Activated CD4-positive, CD25-positive, alpha-beta regulatory T cell (primary cell): Measurements from ENCODE around the gene FAM135A.
"Not testable (repeated sequence)": the region's sequence is repeated elsewhere in the genome, so short reads cannot be mapped to it uniquely, and the experiment has no call there.

ENCODE experiments used
- DNase-seq, 4 experiments: peaks; one replicate each; lab custom pipeline; 2025; lab: John Stamatoyannopoulos, UW

Gene FAM135A

DNA sequence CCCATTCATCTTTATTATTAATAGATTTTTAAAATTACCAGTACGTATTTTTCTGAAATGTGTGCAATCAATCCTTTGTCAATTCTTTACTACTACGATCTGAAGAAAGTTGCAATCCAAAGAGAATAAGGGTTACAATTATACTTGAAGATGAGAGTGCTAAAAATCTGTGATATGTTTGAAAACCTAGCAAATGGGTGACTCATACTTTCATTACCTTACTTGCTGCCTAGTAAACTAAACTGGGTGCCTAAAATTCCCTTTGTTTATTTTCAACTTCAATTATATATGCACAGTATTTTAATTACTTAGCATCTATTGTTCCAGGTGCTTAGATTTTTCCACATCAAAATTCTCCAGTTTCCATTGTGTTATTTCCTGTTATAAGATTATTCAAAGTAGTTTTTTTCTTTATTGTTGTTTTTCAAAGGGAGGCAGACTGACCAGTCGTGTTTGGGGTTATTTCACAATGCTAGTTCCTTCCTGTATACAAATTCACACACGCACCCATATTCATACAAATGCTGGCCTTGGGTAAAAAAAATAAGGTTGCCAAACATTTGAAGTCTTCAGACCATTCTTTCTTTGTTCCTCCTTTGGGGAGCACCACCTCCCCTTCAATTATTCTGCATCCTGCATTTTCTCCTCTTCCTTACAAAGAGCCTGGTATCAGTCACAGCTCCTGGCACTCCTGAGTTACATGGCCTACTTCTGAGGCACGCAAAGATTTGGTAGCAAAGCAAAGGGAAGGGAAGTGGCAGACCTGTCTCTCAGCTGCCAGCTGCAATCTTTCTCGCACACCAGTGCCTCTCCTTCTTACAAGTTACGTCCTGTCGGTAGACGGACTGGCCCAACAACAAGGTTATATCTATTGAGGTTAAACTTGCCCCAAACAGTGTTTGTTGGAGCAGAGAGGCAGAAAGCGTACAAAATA is 16.2 kb upstream of the FAM135A start:
- no peak for DNase-seq

DNA sequence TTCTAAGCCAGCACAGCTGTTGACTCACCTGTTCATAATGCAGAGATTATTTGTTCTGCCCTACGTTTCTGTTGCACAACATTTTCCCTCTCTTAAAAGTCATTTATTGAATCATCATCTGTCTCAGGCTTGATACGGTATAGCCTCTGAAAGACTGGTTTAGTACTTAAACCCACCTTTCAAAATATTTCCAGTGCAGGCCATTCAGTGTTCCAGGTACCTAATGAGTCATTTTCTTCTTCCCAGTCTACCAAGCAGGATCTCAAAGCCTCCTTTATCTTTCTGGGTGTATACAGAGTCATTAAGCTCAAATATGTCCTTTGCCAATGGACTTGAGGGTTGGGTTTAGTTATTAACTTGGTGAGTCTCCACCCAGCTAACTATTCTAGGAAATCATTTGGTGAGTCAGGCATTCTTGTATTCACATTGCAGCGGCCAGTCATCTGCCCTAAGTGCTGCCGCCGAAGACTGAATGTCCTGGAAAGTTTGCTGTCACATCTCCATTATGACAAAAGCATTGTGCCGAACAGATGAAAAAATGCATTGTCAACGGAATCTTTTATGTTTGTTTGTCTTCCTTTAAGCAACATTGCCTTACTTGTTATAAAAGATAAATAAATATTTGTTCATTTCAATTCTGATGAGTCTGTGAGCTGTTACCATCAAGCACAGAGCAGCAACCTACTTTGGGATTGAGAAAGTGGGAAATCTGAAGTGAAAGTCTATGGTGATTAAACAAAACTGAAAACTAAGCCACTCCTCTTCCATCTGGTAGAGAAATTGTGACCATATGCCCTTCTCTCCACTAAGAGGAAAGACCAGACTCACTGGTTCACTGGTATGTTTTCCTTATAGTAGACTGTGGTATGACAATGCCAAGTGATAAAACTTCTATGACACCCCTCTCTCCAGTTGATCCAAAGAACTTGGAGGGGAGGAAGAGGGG is 14.3 kb upstream of the FAM135A start:
- no peak for DNase-seq

DNA sequence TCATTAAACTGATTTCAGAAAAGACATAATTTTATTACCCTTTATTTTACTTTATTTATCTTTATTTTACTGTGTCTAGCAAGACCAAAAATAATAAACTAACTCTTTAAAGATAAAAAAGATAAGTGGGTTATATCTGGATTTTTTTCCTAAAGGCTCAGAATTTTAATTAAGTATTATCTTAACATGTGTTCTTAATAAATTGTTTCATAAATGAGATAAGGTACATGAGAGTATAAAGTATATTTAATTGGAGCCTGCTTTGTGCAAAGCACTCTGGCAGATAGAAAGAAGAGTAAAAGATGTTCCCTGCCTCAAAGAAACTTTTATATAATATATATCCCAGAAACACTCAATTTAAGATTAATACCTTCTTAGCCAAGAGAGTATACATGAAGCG is 8.7 kb upstream of the FAM135A start:
- no peak for DNase-seq

- no peak for DNase-seq
Measured at GRCh38 chr6:70409216-70409615, 4.1 kb upstream of the FAM135A start.

DNA sequence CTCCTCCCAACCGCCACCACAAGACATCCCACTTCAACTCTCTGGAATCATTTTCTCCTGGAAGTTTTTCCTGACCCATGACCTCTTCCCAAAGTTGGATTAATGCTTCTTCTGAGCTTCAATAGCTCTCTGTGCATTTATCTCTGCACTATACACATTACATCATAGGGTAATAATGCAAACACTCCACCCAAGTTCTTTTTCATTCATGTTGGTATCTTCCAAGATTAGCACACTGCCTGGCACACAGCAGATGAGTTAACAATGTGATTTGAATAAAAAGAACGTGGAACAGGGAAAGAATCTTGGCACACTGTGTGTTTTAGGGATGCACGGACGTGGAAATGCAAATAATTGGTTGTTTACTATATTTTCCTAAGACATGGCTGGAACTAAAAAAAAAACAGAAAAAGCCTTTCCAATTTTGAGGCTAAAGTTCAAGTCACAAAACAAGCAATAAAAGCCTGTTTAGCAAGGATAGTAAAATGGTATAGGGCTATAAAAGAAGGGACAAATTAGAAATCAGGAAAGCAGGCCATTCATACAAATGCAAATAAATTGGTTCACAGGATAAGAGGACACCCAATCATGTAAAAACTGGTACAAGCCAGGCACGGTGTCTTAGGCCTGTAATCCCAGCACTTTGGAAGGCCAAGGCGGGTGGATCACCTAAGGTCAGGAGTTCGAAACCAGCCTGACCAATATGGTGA is 1.6 kb upstream of the FAM135A start:
- no peak for DNase-seq

GRCh38 chr6:70412252-70413113 is 825 bp upstream of the FAM135A start:
- DNase-seq: no peak

DNA sequence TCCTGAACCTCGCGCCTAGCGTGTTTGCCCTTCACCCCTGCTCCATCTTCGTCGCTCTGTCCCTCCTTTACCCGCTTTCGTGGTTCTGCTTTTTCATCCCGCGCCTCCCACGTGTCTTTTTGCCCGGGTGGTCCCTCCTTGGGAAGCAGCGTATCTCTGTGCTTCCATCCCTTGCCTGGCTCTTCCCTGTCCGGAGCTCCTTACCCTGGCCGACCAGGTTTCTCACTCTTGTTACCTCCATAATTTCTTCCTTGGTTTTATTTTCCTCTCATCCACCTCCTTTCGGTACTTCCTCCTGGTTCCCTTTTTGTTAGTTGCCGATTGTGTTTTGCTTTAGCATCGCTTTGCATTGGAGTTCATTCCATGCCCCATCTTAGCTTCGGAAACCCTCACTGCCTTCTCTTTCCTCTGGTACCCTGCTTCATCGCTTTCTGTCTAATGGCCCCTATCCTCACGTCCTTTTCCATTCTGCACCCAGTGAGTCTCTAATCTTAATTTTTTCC is 735 bp downstream of the FAM135A start:
- no peak for DNase-seq

- no peak for DNase-seq
Measured at GRCh38 chr6:70414813-70415212, 1.5 kb downstream of the FAM135A start.

DNA sequence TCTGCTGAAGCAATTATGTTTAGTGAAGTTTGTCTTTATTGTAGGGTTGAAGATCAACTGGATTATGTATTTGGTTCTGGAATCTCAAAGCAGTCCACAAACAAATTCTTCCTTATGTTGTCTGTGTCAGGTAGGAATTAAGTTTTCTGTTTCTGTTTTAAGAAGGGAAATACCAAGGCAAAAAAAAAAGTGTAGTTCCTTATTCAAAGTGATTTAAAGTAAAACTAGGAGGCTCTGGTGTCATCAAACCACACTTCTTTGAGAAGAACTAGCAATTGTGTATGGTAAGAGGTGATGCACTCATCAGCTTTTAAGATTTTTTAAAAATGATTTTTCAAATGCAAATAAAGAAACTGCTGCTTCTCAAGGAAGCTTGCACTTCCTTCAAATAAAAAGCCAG is 1.9 kb downstream of the FAM135A start:
- no peak for DNase-seq

DNA sequence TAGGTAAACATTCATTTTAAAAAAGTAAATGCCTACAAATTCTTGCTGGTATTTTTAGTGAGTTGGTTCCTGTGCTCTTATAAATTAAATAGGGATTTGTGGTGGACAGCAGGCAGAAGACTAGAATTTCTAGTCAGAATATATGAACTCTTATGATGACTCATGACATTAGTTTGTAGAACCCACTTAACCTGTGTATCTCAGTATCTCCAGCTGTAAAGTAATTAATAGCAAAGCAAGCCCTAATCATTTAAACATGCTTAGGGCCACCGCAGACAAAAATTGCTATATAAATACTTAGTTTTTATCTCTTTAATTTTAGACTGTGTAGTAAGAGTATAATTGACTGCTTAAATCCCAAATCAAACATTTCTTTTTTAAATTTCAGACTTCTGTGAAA is 2.4 kb downstream of the FAM135A start:
- no peak for DNase-seq

GRCh38 chr6:70421509-70421908 is 8.2 kb downstream of the FAM135A start:
- DNase-seq: no peak

GRCh38 chr6:70423189-70424134 is 10.2 kb downstream of the FAM135A start:
- no peak for DNase-seq

- no peak for DNase-seq
Measured at GRCh38 chr6:70424291-70424690, 11.0 kb downstream of the FAM135A start.

GRCh38 chr6:70436320-70436719 is 23.0 kb downstream of the FAM135A start:
- DNase-seq: no peak

DNA sequence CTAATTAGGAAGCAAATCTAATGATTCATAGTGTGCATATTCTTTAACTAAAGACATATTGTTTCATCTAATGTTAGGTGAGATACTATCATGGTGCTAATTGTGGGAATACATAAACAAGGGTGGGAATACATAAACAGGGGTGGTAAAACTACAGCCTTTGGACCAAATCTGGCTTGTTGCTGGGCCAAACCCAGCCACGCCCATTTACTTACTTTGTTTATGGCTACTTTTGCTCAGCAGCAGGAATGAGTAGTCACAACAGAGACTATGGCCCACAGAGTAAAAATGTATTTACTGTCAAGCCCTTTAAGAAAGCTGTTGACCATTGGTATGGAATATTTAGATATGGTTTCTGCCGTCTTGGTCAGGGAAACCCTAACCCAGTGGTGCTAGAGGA is 31.7 kb downstream of the FAM135A start:
- DNase-seq: no peak

DNA sequence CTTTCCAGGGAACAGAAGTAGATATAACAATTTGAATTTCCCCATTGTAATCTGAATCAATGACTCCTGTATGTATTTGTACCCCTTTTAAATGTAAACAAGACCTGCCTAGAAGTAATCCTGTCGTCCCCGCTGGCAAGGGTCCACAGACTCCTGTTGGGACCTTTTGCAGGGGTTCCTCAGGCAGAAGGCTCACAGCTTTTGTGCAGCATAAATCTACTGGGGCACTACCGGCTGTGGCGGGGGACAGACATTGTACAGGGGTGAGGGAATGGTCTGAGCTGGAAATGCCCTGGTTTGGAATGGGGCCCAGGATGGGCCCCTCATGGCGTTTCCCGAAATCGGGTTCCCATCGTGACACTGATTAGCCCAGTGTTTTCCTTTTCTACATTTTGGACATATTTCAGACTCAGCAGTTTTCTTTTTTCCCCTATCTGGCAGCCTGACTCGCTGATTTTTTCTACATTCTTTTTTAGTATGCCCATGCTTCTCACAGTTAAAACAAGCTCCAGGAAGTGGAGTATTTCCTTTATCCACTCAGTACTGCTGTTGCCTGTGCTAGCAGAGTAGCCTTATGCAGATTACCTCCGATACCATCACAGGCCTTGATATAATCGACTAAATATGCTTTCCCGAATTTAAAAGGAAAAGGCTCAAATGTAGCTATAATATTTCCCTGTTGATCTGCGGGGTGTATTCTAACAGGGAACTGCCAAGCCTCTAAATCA is 34.2 kb downstream of the FAM135A start:
- DNase-seq: not testable (repeated sequence)

DNA sequence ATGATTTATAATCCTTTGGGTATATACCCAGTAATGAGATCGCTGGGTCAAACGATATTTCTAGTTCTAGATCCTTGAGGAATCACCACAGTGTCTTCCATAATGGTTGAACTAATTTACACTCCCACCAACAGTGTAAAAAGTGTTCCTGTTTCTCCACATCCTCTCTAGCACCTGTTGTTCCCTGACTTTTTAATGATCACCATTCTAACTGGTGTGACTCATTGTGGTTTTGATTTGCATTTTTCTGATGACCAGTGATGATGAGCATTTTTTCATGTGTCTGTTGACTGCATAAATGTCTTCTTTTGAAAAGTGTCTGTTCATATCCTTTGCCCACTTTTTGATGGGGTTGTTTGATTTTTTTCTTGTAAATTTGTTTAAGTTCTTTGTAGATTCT is 40.6 kb downstream of the FAM135A start:
- not testable (repeated sequence) for DNase-seq

GRCh38 chr6:70456735-70457134 is 43.4 kb downstream of the FAM135A start:
- DNase-seq: no peak

DNA sequence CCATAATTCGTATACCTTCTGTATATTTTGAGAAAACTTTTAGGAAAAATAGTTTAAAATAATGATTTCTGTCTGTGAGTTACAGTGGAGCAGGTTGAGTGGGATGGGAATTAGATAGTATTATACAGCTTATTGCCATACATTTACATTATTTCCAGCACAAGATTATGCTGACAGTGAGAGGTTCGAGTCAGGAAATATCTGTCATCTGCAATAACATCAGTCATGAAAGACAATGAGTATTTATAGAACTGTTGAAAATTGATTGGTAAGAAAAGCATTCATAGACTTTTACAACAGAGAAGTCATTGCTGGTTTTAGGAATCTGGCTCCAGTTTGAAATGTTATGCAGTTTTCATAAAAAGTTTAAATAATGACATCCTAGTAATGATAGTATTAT is 45.9 kb downstream of the FAM135A start:
- DNase-seq: no peak
